GM19467 (cell line): ENCODE data around the gene SEMA5A.

Source experiments
- ATAC-seq: cut with Tn5 transposase; IDR thresholded peaks from one replicate; pipeline ENCODE4 v1.9.1; 2021; ENCODE audit warnings: mild to moderate bottlenecking, moderate library complexity; ENCODE audit not compliant: unreplicated experiment

Gene SEMA5A

GRCh38 chr5:9294793-9295465 lies 250.9 kb downstream of the SEMA5A start:
- no peak for ATAC-seq

GRCh38 chr5:9288234-9288633 lies 257.6 kb downstream of the SEMA5A start:
- no peak for ATAC-seq

GRCh38 chr5:9284781-9285307 lies 261.0 kb downstream of the SEMA5A start:
- no peak for ATAC-seq

GRCh38 chr5:9284272-9284671 lies 261.6 kb downstream of the SEMA5A start:
- no peak for ATAC-seq

- no peak for ATAC-seq
These were observed 262.4 kb downstream of the SEMA5A start for GRCh38 chr5:9283473-9283872.

GRCh38 chr5:9283021-9283420 lies 262.9 kb downstream of the SEMA5A start:
- no peak for ATAC-seq

GRCh38 chr5:9282211-9282610 lies 263.7 kb downstream of the SEMA5A start:
- ATAC-seq, result no peak

- ATAC-seq, result no peak
These were observed 266.1 kb downstream of the SEMA5A start for GRCh38 chr5:9279774-9280173.

- no peak for ATAC-seq
These were observed 266.8 kb downstream of the SEMA5A start for GRCh38 chr5:9278921-9279603.

- ATAC-seq, result no peak
These were observed 276.9 kb downstream of the SEMA5A start for GRCh38 chr5:9269014-9269413.

- no peak for ATAC-seq
These were observed 277.6 kb downstream of the SEMA5A start for GRCh38 chr5:9268226-9268625.

GRCh38 chr5:9265441-9266287 lies 280.2 kb downstream of the SEMA5A start:
- no peak for ATAC-seq

- ATAC-seq, result no peak
These were observed 281.6 kb downstream of the SEMA5A start for GRCh38 chr5:9264301-9264700.

- ATAC-seq, result no peak
These were observed 282.2 kb downstream of the SEMA5A start for GRCh38 chr5:9263656-9264055.

GRCh38 chr5:9251379-9251980 lies 294.4 kb downstream of the SEMA5A start:
- no peak for ATAC-seq

- no peak for ATAC-seq
These were observed 296.6 kb downstream of the SEMA5A start for GRCh38 chr5:9249231-9249630.

GRCh38 chr5:9245071-9245470 lies 300.8 kb downstream of the SEMA5A start:
- ATAC-seq, result no peak

GRCh38 chr5:9244417-9244816 lies 301.5 kb downstream of the SEMA5A start:
- ATAC-seq, result no peak

- ATAC-seq, result no peak
These were observed 304.2 kb downstream of the SEMA5A start for GRCh38 chr5:9241479-9242305.

- no peak for ATAC-seq
These were observed 305.4 kb downstream of the SEMA5A start for GRCh38 chr5:9240431-9240830.
